Activated gamma-delta T cell treated with Interleukin-2 at 50 U/mL for 16 hours (primary cell): ENCODE results near the gene SAYSD1.

Experiments used
- DNase-seq: peaks from one replicate; pipeline ENCODE4 v3.0.0-alpha.2; 2020

SAYSD1 gene

GRCh38 chr6:39054577-39055142 is 60.3 kb downstream of the SAYSD1 start:
- no peak for DNase-seq
